GM18909 (cell line): Measurements from ENCODE around the gene MRPL41.
"Not testable (repeated sequence)": the region's sequence is repeated elsewhere in the genome, so short reads cannot be mapped to it uniquely, and the experiment has no call there.

Source experiments
- ATAC-seq: cut with Tn5 transposase; IDR thresholded peaks from one replicate; pipeline ENCODE4 v1.9.1; 2021; ENCODE audit warnings: mild to moderate bottlenecking; ENCODE audit not compliant: unreplicated experiment, poor library complexity

MRPL41 gene

GRCh38 chr9:137547687-137548543 lies 3.8 kb upstream of the MRPL41 start:
- no peak for ATAC-seq

GRCh38 chr9:137550231-137550621 lies 1.5 kb upstream of the MRPL41 start, which contains the start of gene PNPLA7:
Gene PNPLA7, minus strand, starts transcription at chr9:137550402. Its CDS starts 205 bp downstream, at chr9:137550197.
- no peak for ATAC-seq

GRCh38 chr9:137550958-137551263 lies 768 bp upstream of the MRPL41 start:
- ATAC-seq: not testable (repeated sequence)

- peak; percentile 21 for ATAC-seq
These were observed 516 bp downstream of the MRPL41 start for GRCh38 chr9:137552022-137552768.

- not testable (repeated sequence) for ATAC-seq
These were observed 2.0 kb downstream of the MRPL41 start for GRCh38 chr9:137553654-137554053.

GRCh38 chr9:137554349-137554748 lies 2.7 kb downstream of the MRPL41 start:
- no peak for ATAC-seq

- no peak for ATAC-seq
These were observed 3.5 kb downstream of the MRPL41 start for GRCh38 chr9:137555179-137555578.

GRCh38 chr9:137556069-137556838 lies 4.6 kb downstream of the MRPL41 start:
- no peak for ATAC-seq

- no peak for ATAC-seq
These were observed 6.4 kb downstream of the MRPL41 start for GRCh38 chr9:137558127-137558526.

DNA sequence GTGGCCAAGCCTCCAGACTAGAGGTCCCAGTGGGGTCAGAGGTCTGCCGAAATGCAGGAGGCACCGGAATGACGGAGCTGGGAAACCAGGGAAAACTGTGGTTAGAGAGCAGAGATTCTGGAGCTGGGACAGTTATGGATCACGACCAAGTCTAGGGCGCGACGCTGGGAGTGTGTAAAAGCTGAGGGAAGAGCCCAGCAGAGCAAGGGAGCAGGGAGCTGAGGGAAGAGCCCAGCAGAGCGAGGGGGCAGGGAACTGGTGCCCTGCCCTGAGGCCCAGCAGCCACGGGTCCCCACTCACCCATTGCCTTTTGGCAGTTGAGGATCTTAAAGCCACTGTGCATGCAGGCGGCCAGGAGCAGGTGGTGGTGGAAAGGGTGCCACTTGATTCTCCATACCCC lies 12.5 kb downstream of the MRPL41 start:
- ATAC-seq: no peak

DNA sequence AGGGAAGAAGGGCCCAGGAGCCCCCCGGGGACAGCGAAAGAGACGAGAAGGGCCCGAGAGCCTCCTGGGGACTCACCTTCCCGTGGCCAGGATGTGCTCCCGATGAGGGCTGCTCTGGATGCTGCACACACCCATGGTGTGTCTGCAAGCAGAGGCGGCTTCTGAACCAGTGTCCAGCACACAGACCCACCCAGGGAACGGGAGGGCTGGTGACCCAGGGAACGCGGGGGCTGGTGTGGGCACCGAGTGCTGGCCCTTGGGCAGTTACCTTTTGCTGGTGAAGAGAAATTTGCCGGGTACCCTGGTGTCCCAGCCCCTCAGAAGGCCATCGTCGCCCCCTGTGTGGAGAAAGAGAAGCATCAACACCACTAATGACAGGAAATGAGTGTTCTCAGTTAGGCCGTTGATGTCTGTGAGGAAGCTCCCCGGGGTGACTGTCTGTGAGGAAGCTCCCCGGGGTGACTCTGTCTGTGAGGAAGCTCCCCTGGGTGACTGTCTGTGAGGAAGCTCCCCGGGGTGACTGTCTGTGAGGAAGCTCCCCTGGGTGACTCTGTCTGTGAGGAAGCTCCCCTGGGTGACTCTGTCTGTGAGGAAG lies 13.2 kb downstream of the MRPL41 start:
- no peak for ATAC-seq

DNA sequence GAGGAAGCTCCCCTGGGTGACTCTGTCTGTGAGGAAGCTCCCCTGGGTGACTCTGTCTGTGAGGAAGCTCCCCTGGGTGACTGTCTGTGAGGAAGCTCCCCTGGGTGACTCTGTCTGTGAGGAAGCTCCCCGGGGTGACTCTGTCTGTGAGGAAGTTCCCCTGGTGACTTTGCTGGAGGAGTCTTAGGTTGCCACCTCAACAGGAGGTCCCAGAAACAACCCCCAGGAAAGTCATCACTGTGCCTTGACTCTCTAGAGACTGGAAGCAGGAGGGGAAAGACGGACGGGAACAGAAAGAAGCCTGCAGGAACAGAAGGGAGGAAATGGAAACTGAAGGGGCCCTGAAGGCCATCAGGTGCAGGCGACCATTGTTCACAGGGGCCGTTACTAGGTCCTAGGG lies 16.8 kb downstream of the MRPL41 start:
- not testable (repeated sequence) for ATAC-seq

GRCh38 chr9:137569609-137570203 lies 18.0 kb downstream of the MRPL41 start:
- no peak for ATAC-seq

DNA sequence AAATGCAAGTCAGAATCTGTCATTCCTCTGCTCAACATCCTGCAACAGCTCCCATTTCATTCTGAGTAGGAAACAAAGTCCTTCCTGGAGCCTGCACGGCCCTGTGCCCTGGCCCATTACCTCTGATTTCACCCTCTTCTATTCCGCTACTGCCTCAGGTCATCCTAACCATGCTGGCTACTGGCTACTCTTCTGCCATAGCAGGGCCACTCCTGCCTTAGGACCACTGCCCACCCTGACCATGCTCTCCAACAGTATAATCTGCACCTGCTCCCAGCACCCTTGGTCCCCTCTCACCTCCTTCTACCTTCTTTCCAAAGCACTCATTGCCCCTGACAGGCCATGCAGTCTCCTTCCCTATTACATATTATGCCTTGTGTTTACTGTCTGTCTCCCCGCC lies 18.9 kb downstream of the MRPL41 start:
- no peak for ATAC-seq

GRCh38 chr9:137574192-137574591 lies 22.5 kb downstream of the MRPL41 start:
- no peak for ATAC-seq

DNA sequence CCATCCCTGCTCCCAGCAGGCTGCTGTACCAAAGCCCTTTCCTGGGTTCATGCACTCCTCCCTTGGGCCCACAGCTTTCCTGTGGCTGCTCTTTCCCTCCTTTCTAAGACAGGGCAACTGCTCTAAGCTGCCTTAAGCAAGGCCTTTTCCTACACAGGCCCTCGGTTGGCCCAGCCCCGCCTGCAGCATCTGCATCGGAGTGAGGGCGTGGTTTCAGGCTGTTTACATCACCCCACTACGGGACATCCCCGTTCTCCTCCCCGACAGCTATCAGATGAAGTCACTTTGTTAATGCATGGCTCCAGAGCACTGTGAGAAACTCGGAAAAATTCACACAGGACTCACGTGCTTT lies 23.7 kb downstream of the MRPL41 start:
- ATAC-seq: no peak

- no peak for ATAC-seq
These were observed 24.2 kb downstream of the MRPL41 start for GRCh38 chr9:137575716-137576411.

GRCh38 chr9:137578518-137579258 lies 27.0 kb downstream of the MRPL41 start, which contains the start of gene DPH7:
Gene DPH7, minus strand, starts transcription at chr9:137578925. Its CDS starts 148 bp downstream, at chr9:137578777.
- ATAC-seq: peak; percentile 87

DNA sequence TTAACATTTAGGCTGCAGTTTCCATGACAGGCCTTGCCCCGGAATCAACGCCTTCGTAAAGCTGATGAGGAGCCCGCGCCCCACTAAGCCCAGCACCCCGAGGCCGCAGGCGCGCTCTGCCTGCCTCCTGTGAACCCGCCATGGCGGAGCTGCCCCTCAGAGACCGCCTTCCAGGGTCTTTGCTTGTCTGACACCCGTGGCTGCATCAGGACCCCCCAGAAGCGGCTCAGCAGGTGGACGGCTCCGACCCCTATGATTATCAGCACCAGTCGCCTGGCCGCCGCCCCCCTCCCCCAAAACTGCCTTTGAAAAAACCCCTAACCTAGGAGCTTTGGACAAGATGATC lies 27.6 kb downstream of the MRPL41 start:
- ATAC-seq: no peak
